Heart left ventricle (tissue), 13 donors: ENCODE data around the gene HSD17B2.

ENCODE experiments used
- POLR2A ChIP-seq, 2 donors: fragments of 450-650 bp; IDR thresholded peaks; one replicate each; pipeline ENCODE4 v1.6.1; 2017; ENCODE audit warnings: antibody characterized with exemption in 2 of 2, mild to moderate bottlenecking in 2 of 2, moderate library complexity in 2 of 2
- TF ChIP-seq, protein P1 (sequence below), 12 donors: fragments of 200-600 bp; sonication (generic) in 4 of 12; IDR thresholded peaks; one replicate each; pipeline versions ENCODE4 v1.5.0 to v1.8.0; 2018 to 2022; ENCODE audit warnings: antibody characterized with exemption in 12 of 12, mild to moderate bottlenecking in 5 of 12
- donor health status: ischemic (EF 13 %, LVEDD 7.1; RV severe dilation, severe dysfunction).
- donor health status: DM: no; HTN: yes; CAD: no.
- donor health status: DM: no; HTN: no; CAD: no.
- donor health status: ischemic (EF 25% LVEDD 6.9; RV normal size, moderate dysfunction).
- donor health status: ischemic (EF 25% LVEDD 5.7; RV mildly dilated, moderate dysfunction).
- donor health status: ischemic (EF 35%, LVEDD 5.7; RV mildly dilated, moderate dysfunction).
- donor health status: nonischemic (EF 11% LVEDD 7.7; RV severe dilation, severe dysfunction).
- donor health status: DM: yes; HTN: yes; CAD: no.
- donor health status: PGD.
- donor health status: ischemic (EF 29% LVEDD 5.4; RV normal size, mild dysfunction).
- donor health status: nonischemic (EF 23%, LVEDD 6.1; RV moderate dilation, normal function).

DNA sequence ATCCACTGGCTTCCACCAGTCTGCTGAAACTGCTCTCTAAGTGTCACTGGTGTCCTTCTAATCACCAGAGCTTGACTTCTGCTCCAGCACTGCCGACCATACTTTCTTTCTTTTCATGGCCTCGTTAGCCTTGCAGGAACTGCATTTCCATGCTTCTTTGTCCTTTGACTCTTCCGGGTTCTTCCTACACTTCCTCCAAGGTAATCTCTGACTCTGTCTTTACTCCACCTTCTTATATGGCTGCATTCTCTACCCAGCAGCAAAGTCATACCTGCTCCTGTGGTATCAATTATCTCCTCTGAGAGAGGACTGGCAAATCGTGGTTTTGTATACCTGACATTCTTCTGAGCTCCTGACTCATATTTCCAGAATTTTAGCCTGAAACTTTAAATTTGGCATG lies 6.5 kb downstream of the HSD17B2 start:
- TF ChIP-seq, protein P1, sequence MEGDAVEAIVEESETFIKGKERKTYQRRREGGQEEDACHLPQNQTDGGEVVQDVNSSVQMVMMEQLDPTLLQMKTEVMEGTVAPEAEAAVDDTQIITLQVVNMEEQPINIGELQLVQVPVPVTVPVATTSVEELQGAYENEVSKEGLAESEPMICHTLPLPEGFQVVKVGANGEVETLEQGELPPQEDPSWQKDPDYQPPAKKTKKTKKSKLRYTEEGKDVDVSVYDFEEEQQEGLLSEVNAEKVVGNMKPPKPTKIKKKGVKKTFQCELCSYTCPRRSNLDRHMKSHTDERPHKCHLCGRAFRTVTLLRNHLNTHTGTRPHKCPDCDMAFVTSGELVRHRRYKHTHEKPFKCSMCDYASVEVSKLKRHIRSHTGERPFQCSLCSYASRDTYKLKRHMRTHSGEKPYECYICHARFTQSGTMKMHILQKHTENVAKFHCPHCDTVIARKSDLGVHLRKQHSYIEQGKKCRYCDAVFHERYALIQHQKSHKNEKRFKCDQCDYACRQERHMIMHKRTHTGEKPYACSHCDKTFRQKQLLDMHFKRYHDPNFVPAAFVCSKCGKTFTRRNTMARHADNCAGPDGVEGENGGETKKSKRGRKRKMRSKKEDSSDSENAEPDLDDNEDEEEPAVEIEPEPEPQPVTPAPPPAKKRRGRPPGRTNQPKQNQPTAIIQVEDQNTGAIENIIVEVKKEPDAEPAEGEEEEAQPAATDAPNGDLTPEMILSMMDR (IDR thresholded peaks at IDR 0.05): no peak
- TF ChIP-seq POLR2A (IDR thresholded peaks at IDR 0.05): no peak
